K562 (cell line): ENCODE measurements around the gene PPP3CB. TPM values are rescaled to one million over a fixed set of nuclear protein-coding genes. Genes with fewer than 3 reads are reported as not detected.

ENCODE experiments used
- ATAC-seq: fragments of 200-7000 bp; cut with Tn5 transposase; 3 replicates; pipeline ENCODE4 v1.9.1; 2020; ENCODE audit warnings: moderate library complexity
- BruUV-seq: library from RNA; stranded (reverse); fragments of 400-500 nt; replicated peaks from 2 replicates; lab custom pipeline; 2021; lab: Mats Ljungman, UMichigan
- CTCF ChIA-PET: fragments of 300-600 bp; formaldehyde crosslinking; extraction: SDS; loops from one replicate; lab custom pipeline; 2021; ENCODE audit warnings: low intra/inter-chr PET ratio; lab: Yijun Ruan, JAX
- POLR2A ChIA-PET: fragments of 300-600, 350-650 bp; sonication (Branson Sonifier 250); formaldehyde crosslinking; extraction: SDS; loops from one replicate; lab custom pipeline; 2021; ENCODE audit warnings: antibody characterized with exemption, inconsistent platforms; lab: Yijun Ruan, JAX
- DNase-seq, 4 experiments: peaks; one replicate each; pipeline versions ENCODE4 v3.0.0 to v3.0.0-alpha.2; 2011 to 2018; ENCODE audit warnings: low spot score in 3 of 4, mixed read lengths in 3 of 4; ENCODE audit errors: extremely low read depth in 1 of 4
- FAIRE-seq: peaks from 2 replicates; lab custom pipeline; 2011; peaks lifted over from hg19 to GRCh38; lab: Jason Lieb, UNC
- H2AFZ ChIP-seq: 2 replicates; pipeline ENCODE4 v1.6.0; 2011; ENCODE audit warnings: low read depth, low read length, control low read depth, inconsistent platforms
- H3K27ac ChIP-seq: fragments of 200-600 bp; 3 replicates; pipeline ENCODE4 v1.8.0; 2011; ENCODE audit warnings: low read depth, mild to moderate bottlenecking, control low read depth, inconsistent platforms, low read length, moderate library complexity, mixed read lengths; ENCODE audit errors: extremely low read depth
- H3K27me3 ChIP-seq, 2 experiments: fragments of 300-600 bp in 1 of 2; 2 replicates in 1 of 2; 3 replicates in 1 of 2; pipeline versions ENCODE4 v1.6.0 to v1.8.0; 2011; ENCODE audit warnings: inconsistent platforms in 2 of 2, low read length in 2 of 2, mild to moderate bottlenecking in 1 of 2, mixed read lengths in 1 of 2, moderate library complexity in 1 of 2; ENCODE audit not compliant: control insufficient read depth in 2 of 2, insufficient read depth in 2 of 2
- H3K36me3 ChIP-seq: fragments of 300-600 bp; 3 replicates; pipeline ENCODE4 v1.8.0; 2011; ENCODE audit warnings: mild to moderate bottlenecking, low read length, inconsistent platforms; ENCODE audit not compliant: control insufficient read depth, insufficient read depth
- H3K4me1 ChIP-seq, 2 experiments: fragments of 200-600 bp in 1 of 2; replicated peaks in 1 of 2; 2 replicates in 1 of 2; 3 replicates in 1 of 2; pipeline versions ENCODE4 v1.5.1 to v1.8.0; 2011; ENCODE audit warnings: inconsistent platforms in 2 of 2, low read length in 2 of 2, mild to moderate bottlenecking in 1 of 2, mixed read lengths in 1 of 2, moderate library complexity in 1 of 2; ENCODE audit not compliant: control insufficient read depth in 2 of 2, insufficient read depth in 2 of 2
- H3K4me2 ChIP-seq: 2 replicates; pipeline ENCODE4 v1.6.1; 2011; ENCODE audit warnings: low read length, control low read depth, inconsistent platforms, mixed read lengths; ENCODE audit not compliant: insufficient read depth
- H3K4me3 ChIP-seq: fragments of 200-600 bp; sonication (generic), shearing (Covaris generic); 2 replicates; pipeline ENCODE4 v1.5.1; 2016; ENCODE audit warnings: control low read depth, inconsistent platforms
- H3K79me2 ChIP-seq: fragments of 200-600 bp; 3 replicates; pipeline ENCODE4 v1.8.0; 2011; ENCODE audit warnings: low read length, inconsistent platforms; ENCODE audit not compliant: control insufficient read depth, insufficient read depth
- H3K9ac ChIP-seq, 2 experiments: 2 replicates each; pipeline versions ENCODE4 v1.6.0 to v1.6.1; 2011; ENCODE audit warnings: low read depth in 2 of 2, low read length in 2 of 2, control low read depth in 1 of 2, inconsistent platforms in 1 of 2, mild to moderate bottlenecking in 1 of 2, mixed read lengths in 1 of 2; ENCODE audit not compliant: insufficient read depth in 1 of 2
- H3K9me1 ChIP-seq: one replicate; pipeline ENCODE4 v1.6.0; 2011; ENCODE audit warnings: inconsistent platforms, mild to moderate bottlenecking, low read length, moderate library complexity; ENCODE audit not compliant: control insufficient read depth, insufficient read depth
- H3K9me3 ChIP-seq: replicated peaks from 2 replicates; pipeline ENCODE4 v1.5.1; 2011; ENCODE audit warnings: low read depth, low read length, inconsistent platforms; ENCODE audit not compliant: control insufficient read depth, insufficient read depth
- H4K20me1 ChIP-seq: replicated peaks from 2 replicates; pipeline ENCODE4 v1.6.1; 2011; ENCODE audit warnings: low read length, inconsistent platforms, mixed read lengths; ENCODE audit not compliant: control insufficient read depth, insufficient read depth
- ATF1 ChIP-seq, 2 experiments: fragments of 450-650 bp in 1 of 2; IDR thresholded peaks; 2 replicates each; pipeline ENCODE4 v1.6.1; 2016; ENCODE audit warnings: missing compliant biosample characterization in 1 of 2, missing genetic modification characterization in 1 of 2
- C11orf30 ChIP-seq: fragments of 450-650 bp; IDR thresholded peaks from 2 replicates; pipeline ENCODE4 v1.6.1; 2016; ENCODE audit warnings: low read depth, mild to moderate bottlenecking
- CEBPZ ChIP-seq: fragments of 150-350 bp; IDR thresholded peaks from 2 replicates; pipeline ENCODE4 v1.6.1; 2014; ENCODE audit warnings: low read depth, mild to moderate bottlenecking, low read length, borderline replicate concordance
- CREBBP ChIP-seq: IDR thresholded peaks from one replicate; pipeline ENCODE4 v1.6.1; 2012; ENCODE audit warnings: low read depth, mild to moderate bottlenecking, control low read depth, inconsistent platforms, low read length
- HMG20B ChIP-seq: fragments of 250-450 bp; sonication (Bioruptor Pico); IDR thresholded peaks from 2 replicates; pipeline ENCODE4 v1.5.0; 2021; ENCODE audit warnings: mild to moderate bottlenecking
- HSF4 ChIP-seq: fragments of 250-450 bp; sonication (Bioruptor Pico); IDR thresholded peaks from 2 replicates; pipeline ENCODE4 v2.1.2; 2022; ENCODE audit warnings: mild to moderate bottlenecking, moderate library complexity, borderline replicate concordance
- MAFG ChIP-seq: fragments of 450-650 bp; conservative IDR thresholded peaks from 2 replicates; pipeline ENCODE4 v1.6.1; 2016; ENCODE audit warnings: missing genetic modification characterization, missing compliant biosample characterization
- MAFK ChIP-seq: IDR thresholded peaks from 2 replicates; pipeline ENCODE4 v1.6.1; 2011; ENCODE audit warnings: low read length, improper control_type of control experiment
- NR2F6 ChIP-seq: fragments of 450-650 bp; formaldehyde crosslinking; IDR thresholded peaks from 2 replicates; pipeline ENCODE4 v1.4.0; 2020; ENCODE audit warnings: mild to moderate bottlenecking
- NR4A1 ChIP-seq, 2 experiments: fragments of 250-450 bp in 1 of 2; fragments of 450-650 bp in 1 of 2; sonication (Bioruptor Pico) in 1 of 2; IDR thresholded peaks; 2 replicates each; pipeline versions ENCODE4 v1.4.0 to v1.6.1; 2016 to 2020; ENCODE audit warnings: mild to moderate bottlenecking in 2 of 2, missing compliant biosample characterization in 1 of 2, missing genetic modification characterization in 1 of 2, moderate library complexity in 1 of 2
- ZNF316 ChIP-seq: fragments of 450-650 bp; IDR thresholded peaks from 2 replicates; pipeline ENCODE4 v1.6.1; 2016
- WGBS: fragments of 100-300 bp; shearing (Covaris generic); methylation state at CpG from one replicate; pipeline ENCODE4 v1.1.6; 2016; ENCODE audit warnings: low coverage, mixed read lengths; ENCODE audit not compliant: insufficient coverage; ENCODE audit errors: missing lambda C conversion rate; 5-methylcytosine and 5-hydroxymethylcytosine counted together
- in situ Hi-C: fragments of 300-500 bp; cut with MboI; formaldehyde crosslinking; loops from 4 replicates; pipeline ENCODE4 v1.15.0; 2018; ENCODE audit warnings: inconsistent platforms, mixed read lengths
- intact Hi-C: fragments of 100-400 bp; cut with micrococcal nuclease; formaldehyde crosslinking; loops from 2 replicates; pipeline ENCODE4 v1.14.2; 2022
- polyA plus RNA-seq, 8 experiments: library from polyadenylated mRNA; depleted of rRNA in 4 of 8; stranded (reverse) in 5 of 8; unstranded in 3 of 8; fragments of >200 nt; fragmentation: Nextera tagmentation in 2 of 8; fragmentation: Illumina TruSeq in 1 of 8; extraction: Ambion mirVana in 2 of 8; extraction: Trizol in 1 of 8; gene quantifications; 2 replicates each; pipeline versions ENCODE4 v1.2.1 to v1.2.3, GENCODE V29; 2011 to 2014; ENCODE audit warnings: inconsistent platforms in 1 of 8, missing spikeins in 1 of 8
- total RNA-seq, 7 experiments: library from RNA; depleted of rRNA in 6 of 7; stranded (reverse); fragments of >200 nt in 6 of 7; fragmentation: Illumina TruSeq in 2 of 7; extraction: Trizol in 2 of 7; gene quantifications; 2 replicates each; pipeline versions ENCODE4 v1.2.1 to v1.2.3, GENCODE V29; 2011 to 2021; ENCODE audit warnings: low replicate concordance in 1 of 7
- TF ChIP-seq, protein P1 (sequence below): conservative IDR thresholded peaks from 2 replicates; pipeline ENCODE4 v1.6.1; 2011; ENCODE audit warnings: low read depth, mild to moderate bottlenecking, low read length; ENCODE audit not compliant: control insufficient read depth
- TF ChIP-seq, protein P2 (sequence below): fragments of 250-450 bp; sonication (Bioruptor Pico); IDR thresholded peaks from 2 replicates; pipeline ENCODE4 v1.8.0; 2021; ENCODE audit warnings: borderline replicate concordance, mild to moderate bottlenecking, moderate library complexity; ENCODE audit not compliant: poor library complexity, severe bottlenecking

The PPP3CB gene
- total and polyA plus RNA-seq, 9 of the 15 experiments (the other 6 are each of a cell fraction or from before 2014, with no cell fraction given) = 9.6 to 27.6 (median 17.8) TPM

GRCh38 chr10:73460897-73461296 is 34.9 kb downstream of the PPP3CB start:
- DNase-seq (no peak), ATAC-seq (no peak), FAIRE-seq (no peak)
- no peaks in the 10 kb centered on the region for H3K79me2 ChIP-seq
- ChIA-PET POLR2A (interaction anchor here (0.8 to 1.1 kb wide), 3 partner anchors 8 to 34 kb away, joined by 3 to 4 read pairs (median 3); no protein-coding TSS in a partner anchor), CTCF (no interaction called here)
- no peaks in the 10 kb centered on the region for H3K9me1 ChIP-seq
- H3K27ac ChIP-seq = no peak overlapping the region
- TF ChIP-seq CEBPZ (no peak), HSF4 (CRISPR knock-in tag) (no peak), CREBBP (no peak), HMG20B (CRISPR knock-in tag) (no peak), MAFG (tag) (0 out of 2 replicates have a peak, but pooled peaks have one; percentile 11), MAFK (peak; percentile 19; the same call in 1 of the 2 replicates), ATF1 (CRISPR knock-in tag; IDR thresholded peaks at IDR 0.05) (no peak), ATF1 (tag; IDR thresholded peaks at IDR 0.05) (no peak), C11orf30 (peak; percentile 64; the same call in 1 of the 2 replicates), NR4A1 (CRISPR knock-in tag; IDR thresholded peaks at IDR 0.05) (no peak), NR4A1 (tag; IDR thresholded peaks at IDR 0.05) (no peak), ZNF316 (peak; percentile 71), NR2F6 (CRISPR knock-in tag) (no peak)
- TF ChIP-seq, protein P1, sequence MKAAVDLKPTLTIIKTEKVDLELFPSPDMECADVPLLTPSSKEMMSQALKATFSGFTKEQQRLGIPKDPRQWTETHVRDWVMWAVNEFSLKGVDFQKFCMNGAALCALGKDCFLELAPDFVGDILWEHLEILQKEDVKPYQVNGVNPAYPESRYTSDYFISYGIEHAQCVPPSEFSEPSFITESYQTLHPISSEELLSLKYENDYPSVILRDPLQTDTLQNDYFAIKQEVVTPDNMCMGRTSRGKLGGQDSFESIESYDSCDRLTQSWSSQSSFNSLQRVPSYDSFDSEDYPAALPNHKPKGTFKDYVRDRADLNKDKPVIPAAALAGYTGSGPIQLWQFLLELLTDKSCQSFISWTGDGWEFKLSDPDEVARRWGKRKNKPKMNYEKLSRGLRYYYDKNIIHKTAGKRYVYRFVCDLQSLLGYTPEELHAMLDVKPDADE = no peak
- TF ChIP-seq, protein P2, sequence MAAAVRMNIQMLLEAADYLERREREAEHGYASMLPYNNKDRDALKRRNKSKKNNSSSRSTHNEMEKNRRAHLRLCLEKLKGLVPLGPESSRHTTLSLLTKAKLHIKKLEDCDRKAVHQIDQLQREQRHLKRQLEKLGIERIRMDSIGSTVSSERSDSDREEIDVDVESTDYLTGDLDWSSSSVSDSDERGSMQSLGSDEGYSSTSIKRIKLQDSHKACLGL = no peak
- H3K36me3 ChIP-seq = peaks cover 8% of the 10 kb centered on the region; the same call in 2 of the 3 replicates
- no peaks in the 10 kb centered on the region for H3K9me3 ChIP-seq
- intact Hi-C loops = no loop called here
- 81% methylated on average over 4 of the region's 4 CpGs for WGBS
- in situ Hi-C loops = no loop called here
- peaks cover 7 to 23% of the 10 kb centered on the region in 2 experiments; a peak in 4 of 5 replicates for H3K4me1 ChIP-seq
- no peaks in the 10 kb centered on the region for H4K20me1 ChIP-seq
- BruUV-seq = no TSS peak
- no peak overlapping the region for H2AFZ ChIP-seq
- no peaks in the 10 kb centered on the region for H3K27me3 ChIP-seq
- no peak overlapping the region for H3K4me2 ChIP-seq
- no peak overlapping the region for H3K4me3 ChIP-seq
- H3K9ac ChIP-seq = no peak overlapping the region
